ENCODE measurements around the gene SMYD4. TPM values are rescaled to one million over a fixed set of nuclear protein-coding genes. Genes with fewer than 3 reads are reported as not detected.
"Not testable (repeated sequence)": the region's sequence is repeated elsewhere in the genome, so short reads cannot be mapped to it uniquely, and the experiment has no call there.

SMYD4 gene
- polyA plus RNA-seq, 6 donors from 2014 or later: 4.0 to 15.8 (median 7.7) TPM

- Mint-ChIP-seq H3K27me3 (no peaks in the 10 kb centered on the region), H3K36me3 (peaks cover 0 to 4% of the 10 kb centered on the region in 2 donors), H3K4me3 (no peak overlapping the region), H3K9me3 (no peaks in the 10 kb centered on the region), H3K4me1 (no peaks in the 10 kb centered on the region), H3K27ac (peak overlapping the region in 1 of 6 donors; percentile 35)
- DNase-seq (no peak), ATAC-seq (ENCODE audit: low read depth in 2 of 2) (no peak)
These were observed 31.3 kb upstream of the SMYD4 start for GRCh38 chr17:1860978-1861377.

GRCh38 chr17:1856462-1856861, 26.8 kb upstream of the SMYD4 start:
- H3K4me1 Mint-ChIP-seq; DNase-seq; H3K9me3 Mint-ChIP-seq; H3K4me3 Mint-ChIP-seq; H3K27me3 Mint-ChIP-seq; ATAC-seq (ENCODE audit: low read depth in 2 of 2): not testable (repeated sequence)
- Mint-ChIP-seq H3K27ac (peak overlapping the region in 3 of 6 donors; percentile 16 to 60 (median 49)), H3K36me3 (peaks cover 4 to 16% of the 10 kb centered on the region in 2 donors)

GRCh38 chr17:1853698-1854097, 24.0 kb upstream of the SMYD4 start:
- Mint-ChIP-seq H3K9me3 (no peaks in the 10 kb centered on the region), H3K36me3 (peaks cover 4 to 16% of the 10 kb centered on the region in 2 donors), H3K4me1 (peaks cover 0 to 6% (median 0%) of the 10 kb centered on the region in 3 donors), H3K27me3 (no peaks in the 10 kb centered on the region), H3K4me3 (no peak overlapping the region), H3K27ac (peak overlapping the region in 1 of 6 donors; percentile 30)
- DNase-seq: no peak
- ATAC-seq (ENCODE audit: low read depth in 2 of 2): no peak

- DNase-seq (no peak), ATAC-seq (ENCODE audit: low read depth in 2 of 2) (no peak)
- H3K4me3 Mint-ChIP-seq: no peak overlapping the region
- peak overlapping the region in 2 of 6 donors; percentile 56 to 84 for H3K27ac Mint-ChIP-seq
- no peaks in the 10 kb centered on the region for H3K27me3 Mint-ChIP-seq
- H3K4me1 Mint-ChIP-seq: peaks cover 0 to 6% (median 0%) of the 10 kb centered on the region in 3 donors
- H3K36me3 Mint-ChIP-seq: peaks cover 4 to 17% of the 10 kb centered on the region in 2 donors
- no peaks in the 10 kb centered on the region for H3K9me3 Mint-ChIP-seq
These were observed 22.6 kb upstream of the SMYD4 start for GRCh38 chr17:1852327-1852726.

GRCh38 chr17:1847191-1847590, 17.5 kb upstream of the SMYD4 start:
- H3K9me3 Mint-ChIP-seq: no peaks in the 10 kb centered on the region
- peaks cover 0 to 4% (median 0%) of the 10 kb centered on the region in 3 donors for H3K4me1 Mint-ChIP-seq
- no peak overlapping the region for H3K4me3 Mint-ChIP-seq
- DNase-seq: no peak
- no peaks in the 10 kb centered on the region for H3K27me3 Mint-ChIP-seq
- ATAC-seq (ENCODE audit: low read depth in 2 of 2): no peak
- no peak overlapping the region for H3K27ac Mint-ChIP-seq
- peaks cover 15 to 26% of the 10 kb centered on the region in 2 donors for H3K36me3 Mint-ChIP-seq

- no peak overlapping the region for H3K4me3 Mint-ChIP-seq
- H3K4me1 Mint-ChIP-seq: peaks cover 0 to 5% (median 0%) of the 10 kb centered on the region in 3 donors
- no peaks in the 10 kb centered on the region for H3K27me3 Mint-ChIP-seq
- ATAC-seq (ENCODE audit: low read depth in 2 of 2) (no peak), DNase-seq (no peak)
- H3K36me3 Mint-ChIP-seq: peaks cover 10 to 20% of the 10 kb centered on the region in 2 donors
- H3K27ac Mint-ChIP-seq: no peak overlapping the region
- H3K9me3 Mint-ChIP-seq: no peaks in the 10 kb centered on the region
These were observed 14.2 kb upstream of the SMYD4 start for GRCh38 chr17:1843947-1844346.

GRCh38 chr17:1839516-1839915, 9.8 kb upstream of the SMYD4 start:
- ATAC-seq (ENCODE audit: low read depth in 2 of 2): no peak
- H3K4me3 Mint-ChIP-seq: no peak overlapping the region
- no peak for DNase-seq
- H3K4me1 Mint-ChIP-seq: peaks cover 6 to 14% (median 13%) of the 10 kb centered on the region in 3 donors
- peaks cover 9 to 10% of the 10 kb centered on the region in 2 donors for H3K36me3 Mint-ChIP-seq
- no peaks in the 10 kb centered on the region for H3K9me3 Mint-ChIP-seq
- H3K27me3 Mint-ChIP-seq: no peaks in the 10 kb centered on the region
- no peak overlapping the region for H3K27ac Mint-ChIP-seq

GRCh38 chr17:1834380-1835149, 4.9 kb upstream of the SMYD4 start:
- Mint-ChIP-seq H3K27ac (peak overlapping the region in 2 of 6 donors; percentile 30 to 68), H3K27me3 (no peaks in the 10 kb centered on the region), H3K4me3 (peak overlapping the region in 1 of 8 donors; percentile 3), H3K9me3 (no peaks in the 10 kb centered on the region), H3K4me1 (peaks cover 25 to 41% (median 28%) of the 10 kb centered on the region in 3 donors), H3K36me3 (no peaks in the 10 kb centered on the region)
- DNase-seq (no peak), ATAC-seq (ENCODE audit: low read depth in 2 of 2) (peak in 1 of 2 donors; percentile 35)

- peak overlapping the region; percentile 56 to 98 (median 92) for H3K27ac Mint-ChIP-seq
- no peaks in the 10 kb centered on the region for H3K27me3 Mint-ChIP-seq
- peak; percentile 10 to 13 for ATAC-seq (ENCODE audit: low read depth in 2 of 2)
- no peak for DNase-seq
- H3K9me3 Mint-ChIP-seq: no peaks in the 10 kb centered on the region
- H3K4me3 Mint-ChIP-seq: peak overlapping the region; percentile 84 to 97 (median 94)
- no peaks in the 10 kb centered on the region for H3K36me3 Mint-ChIP-seq
- H3K4me1 Mint-ChIP-seq: peaks cover 31 to 48% (median 38%) of the 10 kb centered on the region in 3 donors
These were observed 586 bp upstream of the SMYD4 start for GRCh38 chr17:1830288-1830687.

- ATAC-seq (ENCODE audit: low read depth in 2 of 2) (peak; percentile 1), DNase-seq (no peak)
- Mint-ChIP-seq H3K36me3 (peaks cover 5 to 7% of the 10 kb centered on the region in 2 donors), H3K9me3 (no peaks in the 10 kb centered on the region), H3K4me3 (peak overlapping the region; percentile 84 to 97 (median 94)), H3K27ac (peak overlapping the region; percentile 35 to 88 (median 78)), H3K4me1 (peaks cover 25 to 44% (median 37%) of the 10 kb centered on the region in 3 donors), H3K27me3 (no peaks in the 10 kb centered on the region)
These were observed 498 bp downstream of the SMYD4 start for GRCh38 chr17:1829216-1829591.

- DNase-seq (no peak), ATAC-seq (ENCODE audit: low read depth in 2 of 2) (no peak)
- Mint-ChIP-seq H3K36me3 (peaks cover 5 to 7% of the 10 kb centered on the region in 2 donors), H3K27ac (peak overlapping the region in 4 of 6 donors; percentile 0 to 64 (median 40)), H3K27me3 (no peaks in the 10 kb centered on the region), H3K9me3 (no peaks in the 10 kb centered on the region), H3K4me3 (peak overlapping the region in 1 of 8 donors; percentile 1), H3K4me1 (peaks cover 2 to 17% (median 8%) of the 10 kb centered on the region in 3 donors)
These were observed 9.0 kb downstream of the SMYD4 start for GRCh38 chr17:1820528-1821252.

GRCh38 chr17:1813088-1813487, 16.6 kb downstream of the SMYD4 start:
- ATAC-seq (ENCODE audit: low read depth in 2 of 2) (no peak), DNase-seq (no peak)
- no peak overlapping the region for H3K4me3 Mint-ChIP-seq
- H3K27ac Mint-ChIP-seq: no peak overlapping the region
- H3K27me3 Mint-ChIP-seq: no peaks in the 10 kb centered on the region
- H3K36me3 Mint-ChIP-seq: peaks cover 0 to under 1% of the 10 kb centered on the region in 2 donors
- no peaks in the 10 kb centered on the region for H3K9me3 Mint-ChIP-seq
- no peaks in the 10 kb centered on the region for H3K4me1 Mint-ChIP-seq

- DNase-seq: no peak
- H3K4me3 Mint-ChIP-seq: no peak overlapping the region
- ATAC-seq (ENCODE audit: low read depth in 2 of 2): no peak
- no peaks in the 10 kb centered on the region for H3K4me1 Mint-ChIP-seq
- H3K36me3 Mint-ChIP-seq: peaks cover 0 to 7% of the 10 kb centered on the region in 2 donors
- no peaks in the 10 kb centered on the region for H3K9me3 Mint-ChIP-seq
- no peak overlapping the region for H3K27ac Mint-ChIP-seq
- H3K27me3 Mint-ChIP-seq: no peaks in the 10 kb centered on the region
These were observed 19.1 kb downstream of the SMYD4 start for GRCh38 chr17:1810450-1811103.

Measured in naive B cell (primary cell).